Measurements from ENCODE around the gene RMI2.

The RMI2 gene

DNA sequence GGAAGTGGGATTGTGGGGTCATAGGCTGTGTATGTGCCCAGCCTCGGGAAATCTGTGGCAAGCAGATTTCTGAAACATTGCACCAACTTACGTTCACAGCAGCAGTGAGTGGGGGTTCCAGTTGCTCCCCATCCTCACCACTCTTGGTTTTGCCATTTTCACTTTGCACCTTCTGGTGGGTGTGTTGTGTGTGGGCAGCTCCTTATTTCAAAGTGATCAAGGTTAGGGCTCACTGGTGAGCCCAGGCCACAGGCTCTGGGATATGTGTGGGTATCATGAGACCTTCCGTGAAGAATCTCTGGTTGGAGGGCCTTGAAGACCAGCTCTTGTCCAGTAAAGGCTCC lies 34.7 kb upstream of the RMI2 start:
- DNase-seq = no peak

DNA sequence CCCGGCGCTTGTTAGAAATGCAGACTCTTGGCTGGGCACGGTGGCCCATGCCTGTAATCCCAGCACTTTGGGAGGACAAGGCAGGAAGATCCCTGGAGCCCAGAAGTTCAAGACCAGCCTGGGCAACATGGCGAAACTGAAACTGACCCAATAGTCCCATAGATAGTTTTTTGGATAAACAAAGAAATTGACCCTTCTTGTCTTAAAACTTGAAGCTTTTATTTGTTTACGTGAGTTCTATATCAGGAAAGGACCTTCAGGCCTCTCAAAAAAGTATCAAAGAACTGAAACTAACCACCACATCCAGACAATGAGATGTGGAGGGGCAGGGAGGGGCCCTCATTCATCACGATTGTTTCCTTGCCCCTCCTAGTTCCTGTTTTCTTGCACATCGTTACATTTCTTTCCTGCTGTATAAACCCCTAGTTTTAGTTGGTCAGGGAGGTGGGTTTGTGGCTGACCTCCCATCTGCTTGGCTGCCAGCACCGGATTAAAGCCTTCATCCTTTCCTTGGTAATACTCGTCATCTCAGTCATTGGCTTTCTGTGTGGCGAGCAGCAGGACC lies 34.2 kb upstream of the RMI2 start:
- peak; percentile 14 to 71 for DNase-seq

DNA sequence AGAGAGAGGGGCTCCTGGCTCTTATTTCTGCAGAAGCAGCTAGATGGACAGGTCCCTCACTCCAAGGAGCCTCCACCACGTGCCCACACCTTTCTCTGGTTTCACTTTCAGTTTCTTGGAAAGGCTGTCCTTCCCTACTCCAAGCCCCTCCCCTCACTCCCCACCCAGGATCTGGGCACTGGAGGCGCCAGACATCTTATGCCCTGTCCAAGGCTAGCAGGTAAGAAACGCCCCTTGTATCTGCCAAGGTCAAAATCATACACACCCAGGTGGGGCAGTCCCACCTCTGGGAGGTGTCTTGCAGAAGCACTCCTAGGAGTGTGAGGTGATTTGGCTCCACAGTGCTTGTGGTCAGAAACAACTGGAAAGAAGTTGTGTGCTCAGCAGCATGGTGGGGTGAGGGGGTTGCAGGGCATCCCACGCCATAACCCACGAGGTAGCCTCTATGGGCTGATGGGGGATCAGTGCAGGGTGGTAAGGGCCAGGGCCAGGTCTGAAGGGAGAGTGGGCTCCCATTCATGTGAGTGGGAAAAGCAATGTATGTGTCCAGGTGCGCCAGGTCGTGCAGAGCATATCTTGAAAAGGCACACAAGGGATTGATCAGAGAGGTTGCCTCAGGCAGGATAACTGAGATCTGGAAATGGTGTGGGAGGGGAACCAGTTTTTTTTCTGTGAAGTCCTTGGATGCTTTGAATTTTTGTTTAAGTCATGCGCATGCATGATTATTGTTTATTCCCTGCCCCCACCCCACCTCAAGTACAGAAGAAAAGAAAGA lies 32.4 kb upstream of the RMI2 start:
- no peak for DNase-seq

DNA sequence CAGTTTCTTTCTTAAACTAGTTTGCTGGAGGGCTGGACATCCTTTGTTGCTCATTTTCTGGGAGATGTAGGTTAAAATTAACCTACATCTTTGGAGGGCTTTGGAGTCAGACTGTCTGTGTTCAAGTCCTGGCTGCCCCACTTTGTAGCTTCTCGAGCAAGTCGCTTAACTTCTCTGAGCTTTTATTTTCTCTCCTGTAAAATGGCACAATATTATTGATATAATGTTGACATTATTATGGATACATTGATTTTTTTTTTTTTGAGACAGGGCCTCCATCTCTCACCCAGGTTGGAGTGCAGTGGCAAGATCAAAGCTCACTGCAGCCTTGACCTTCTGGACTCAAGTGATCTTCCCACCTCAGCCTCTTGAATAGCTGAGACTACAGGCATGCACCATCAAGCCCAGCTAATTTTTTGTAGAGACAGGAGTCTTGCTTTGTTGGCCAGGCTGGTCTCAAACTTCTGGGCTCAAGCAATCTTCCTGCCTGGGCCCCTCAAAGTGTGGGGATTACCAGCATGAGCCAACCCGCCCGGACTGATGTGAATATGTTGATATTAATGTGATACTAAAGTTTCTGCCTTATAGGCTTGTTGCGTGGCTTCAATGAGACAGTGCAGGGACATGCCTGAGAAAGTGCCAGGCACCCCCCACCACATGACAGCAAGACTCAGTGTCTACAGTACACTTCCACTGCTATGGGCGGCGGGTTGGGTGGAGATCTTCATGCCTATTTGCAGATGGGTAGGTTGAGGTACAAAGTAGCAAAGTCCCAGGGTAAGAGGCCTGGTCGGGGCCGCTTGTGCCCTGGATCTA lies 31.6 kb upstream of the RMI2 start:
- DNase-seq = no peak

DNA sequence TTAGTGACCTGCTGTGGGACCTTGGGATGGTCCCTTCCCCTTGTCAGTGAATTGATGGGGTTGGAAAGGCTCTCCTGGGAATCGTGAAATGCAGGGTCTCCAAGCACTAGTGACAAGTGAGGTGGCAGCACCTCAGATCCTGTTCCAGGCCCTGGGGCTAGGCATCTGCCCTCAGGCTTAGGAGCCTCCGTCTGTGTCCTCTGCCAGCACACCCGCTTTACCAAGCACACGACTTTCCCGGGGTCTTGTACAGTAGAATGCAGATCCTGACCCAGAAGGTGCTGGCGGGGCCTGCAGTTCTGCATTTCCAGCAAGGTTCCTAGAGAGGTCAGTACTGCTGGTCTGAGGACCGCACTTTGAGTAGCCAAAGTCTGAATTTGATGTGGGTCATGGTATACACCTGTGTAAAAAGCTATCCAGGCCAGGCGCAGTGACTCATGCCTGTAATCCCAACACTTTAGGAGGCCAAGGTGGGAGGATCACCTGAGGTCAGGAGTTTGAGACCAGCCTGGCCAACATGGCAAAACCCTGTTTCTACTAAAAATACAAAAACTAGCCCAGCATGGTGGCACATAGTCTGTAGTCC lies 30.9 kb upstream of the RMI2 start:
- no peak for DNase-seq

DNA sequence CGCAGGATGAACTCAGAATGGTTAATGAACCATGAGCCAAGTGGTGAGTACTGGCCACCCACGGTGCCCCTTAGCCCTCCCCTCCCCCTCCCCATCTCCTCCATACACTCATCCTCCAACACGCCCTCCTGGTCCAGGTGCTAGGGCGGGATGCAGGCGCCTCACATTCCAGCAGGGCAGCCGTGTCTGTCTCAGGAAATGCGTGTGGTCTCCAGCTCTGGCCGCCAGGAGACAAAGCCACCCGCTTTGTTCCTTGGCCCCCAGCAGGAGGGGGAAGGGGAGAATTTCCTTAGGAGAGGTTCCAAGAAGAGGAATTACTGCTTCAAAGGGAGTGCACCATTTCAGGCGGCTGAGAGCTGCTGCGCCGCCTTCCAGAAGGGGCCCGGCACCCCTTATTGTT lies 29.7 kb upstream of the RMI2 start:
- DNase-seq = no peak

DNA sequence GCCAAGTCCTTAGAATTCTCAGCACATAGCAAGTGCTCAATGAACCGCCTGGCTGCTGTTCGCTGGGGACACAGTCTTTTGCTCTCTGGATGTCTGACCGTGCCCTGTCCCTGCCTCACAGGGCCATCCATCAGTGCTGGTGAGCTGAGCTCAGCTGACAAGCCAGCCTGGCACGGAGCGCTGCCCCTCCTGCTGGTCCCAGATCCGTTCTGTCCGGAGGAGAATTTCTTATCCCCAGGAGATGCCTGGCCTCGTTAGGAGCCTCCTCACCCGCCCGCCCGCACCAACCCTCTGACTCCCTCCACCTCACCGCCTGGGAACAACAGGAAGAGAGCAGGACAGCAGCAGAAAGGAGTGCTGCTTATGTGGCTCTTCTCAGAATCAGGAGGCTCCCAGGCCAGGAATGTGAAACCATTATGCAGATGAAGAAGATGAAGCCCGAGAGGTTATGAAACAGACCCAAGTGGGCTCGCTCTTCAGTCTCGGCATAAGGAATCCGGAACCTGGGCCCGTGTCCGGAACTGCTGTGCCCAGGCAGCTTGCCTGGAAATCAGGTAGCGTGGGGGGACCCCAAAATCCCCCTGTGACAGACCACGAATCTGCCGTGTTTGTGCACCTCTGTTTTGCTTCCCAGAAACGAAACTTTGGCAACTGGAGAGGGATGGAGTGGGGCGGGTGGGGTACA lies 28.8 kb upstream of the RMI2 start:
- no peak for DNase-seq

DNA sequence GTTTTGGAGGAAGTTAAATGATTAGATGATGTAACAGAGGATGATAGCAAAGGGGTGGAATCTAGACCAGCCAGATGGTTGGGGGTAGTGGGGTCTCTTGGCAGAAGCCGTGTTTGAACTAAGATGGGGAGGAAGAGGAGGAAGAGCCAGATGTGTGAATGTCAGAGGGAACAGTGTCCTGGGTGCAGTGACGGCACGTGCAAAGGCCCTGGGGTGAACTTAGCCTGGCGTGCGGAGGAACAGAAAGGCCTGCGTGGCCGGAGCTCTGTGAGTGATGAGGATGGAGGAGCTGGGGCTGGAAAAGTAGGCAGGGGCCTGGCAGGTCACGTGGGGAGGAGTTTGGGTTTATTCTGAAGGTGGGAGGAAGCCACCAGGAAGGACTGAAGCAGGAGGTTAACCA lies 26.4 kb upstream of the RMI2 start:
- DNase-seq = no peak

DNA sequence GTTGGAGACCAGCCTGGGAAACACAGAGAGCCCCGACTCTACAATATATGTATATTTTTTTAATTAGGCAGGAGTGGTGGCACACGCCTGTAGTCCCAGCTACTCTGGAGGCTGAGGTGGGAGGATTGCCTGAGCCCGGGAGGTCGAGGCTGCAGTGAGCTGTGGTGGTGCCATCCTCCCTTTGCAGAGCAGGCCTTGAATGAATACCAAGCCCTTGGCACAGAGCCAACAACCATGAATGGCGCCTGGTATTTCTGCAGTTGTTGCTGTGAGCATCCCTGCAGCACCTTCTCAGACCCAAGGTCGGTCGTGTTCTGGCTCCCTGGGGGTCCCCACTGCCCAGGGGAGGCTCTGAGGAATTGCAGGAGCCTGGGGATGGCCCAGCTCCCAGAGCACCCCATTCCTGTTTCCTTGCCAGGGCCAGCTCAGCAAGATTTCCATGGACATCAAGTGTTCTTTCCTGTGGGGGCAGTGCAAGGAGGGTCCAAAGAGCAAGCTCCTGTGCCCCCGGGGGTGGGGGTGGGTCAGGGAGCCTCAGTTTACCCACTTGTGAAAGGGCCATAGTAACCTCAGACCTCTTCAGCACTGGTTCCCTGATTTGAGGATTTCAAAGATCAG lies 25.6 kb upstream of the RMI2 start:
- DNase-seq = no peak

DNA sequence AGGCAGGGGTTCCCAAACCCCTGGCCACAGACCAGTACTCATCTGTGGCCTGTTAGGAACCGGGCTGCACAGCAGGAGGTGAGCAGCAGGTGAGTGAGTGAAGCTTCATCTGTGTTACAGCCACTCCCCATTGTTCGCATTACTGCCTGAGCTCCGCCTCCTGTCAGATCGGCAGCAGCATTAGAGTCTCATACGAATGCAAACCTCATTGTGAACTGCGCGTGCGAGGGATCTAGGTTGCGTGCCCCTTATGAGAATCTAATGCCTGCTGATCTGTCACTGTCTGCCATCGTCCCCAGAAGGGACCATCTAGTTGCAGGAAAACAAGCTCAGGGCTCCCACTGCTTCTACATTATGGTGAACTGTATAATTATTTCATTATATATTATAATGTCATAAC lies 25.1 kb upstream of the RMI2 start:
- no peak for DNase-seq

DNA sequence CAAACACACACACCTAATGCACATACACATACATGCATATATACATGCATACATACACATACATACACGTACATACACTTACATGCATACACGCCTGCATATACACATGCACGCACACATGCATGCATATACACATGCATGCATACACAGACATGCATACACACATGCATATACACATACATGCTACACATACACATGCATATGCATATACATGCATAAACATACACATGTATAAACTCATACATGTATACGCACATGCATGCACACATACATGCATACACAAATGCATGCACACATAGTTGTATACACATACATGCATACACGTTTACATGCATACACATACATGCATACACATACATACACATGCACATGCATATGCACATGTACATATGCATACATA lies 23.6 kb upstream of the RMI2 start:
- no peak for DNase-seq

DNA sequence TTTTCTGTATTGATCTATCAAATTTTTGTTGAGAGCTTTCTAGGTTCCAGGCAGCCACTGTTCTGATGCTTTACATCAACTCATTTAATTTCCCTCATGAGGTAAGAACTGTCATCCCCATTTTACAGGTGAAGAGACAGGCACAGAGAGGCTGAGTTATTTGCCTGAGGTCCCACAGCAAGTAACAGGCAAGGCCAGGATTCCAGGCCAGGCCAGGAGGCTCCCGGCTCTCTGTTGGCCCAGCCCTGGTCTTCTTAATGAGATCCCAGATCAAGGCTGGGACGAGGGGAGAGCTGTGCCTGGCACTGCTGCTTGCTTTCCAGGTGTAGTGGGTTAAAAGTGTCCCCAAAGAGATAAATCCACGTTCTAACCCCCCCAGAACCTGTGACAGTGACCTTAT lies 22.4 kb upstream of the RMI2 start:
- no peak for DNase-seq

DNA sequence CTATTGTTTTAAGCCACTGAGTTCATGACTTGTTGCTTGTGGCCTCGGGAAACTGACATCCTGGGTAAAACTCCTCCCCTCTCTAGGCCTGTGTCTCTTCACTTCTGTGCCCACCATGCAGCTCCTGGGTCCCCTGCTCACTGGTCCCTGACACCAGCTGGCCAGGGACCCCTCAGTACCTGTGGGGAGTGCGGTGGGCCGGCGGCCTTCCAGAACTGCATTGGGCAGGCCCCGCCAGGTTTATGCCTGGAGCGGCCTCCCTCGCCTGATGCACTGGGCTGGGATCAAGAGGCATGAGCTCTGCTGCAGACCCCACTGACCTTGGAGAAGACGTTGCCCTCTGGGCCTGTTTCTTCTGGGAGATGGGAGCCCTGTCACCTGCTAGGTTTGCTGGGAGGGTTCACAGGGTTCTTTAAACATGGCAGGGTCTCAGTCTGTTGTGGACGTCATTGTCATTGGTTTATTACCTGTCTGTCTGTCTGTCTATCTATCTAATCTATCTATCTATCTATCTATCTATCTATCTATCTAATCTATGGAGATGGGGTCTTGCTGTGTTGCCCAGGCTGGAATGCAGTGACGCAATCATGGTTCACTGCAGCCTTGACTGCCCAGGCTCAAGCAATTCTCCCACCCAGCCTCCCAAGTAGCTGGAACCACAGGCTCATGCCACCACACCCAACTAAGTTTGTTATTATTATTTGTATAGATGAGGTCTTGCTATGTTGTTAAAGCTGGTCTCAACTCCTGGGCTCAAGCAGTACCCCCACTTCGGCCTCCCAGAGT lies 21.5 kb upstream of the RMI2 start:
- no peak for DNase-seq

DNA sequence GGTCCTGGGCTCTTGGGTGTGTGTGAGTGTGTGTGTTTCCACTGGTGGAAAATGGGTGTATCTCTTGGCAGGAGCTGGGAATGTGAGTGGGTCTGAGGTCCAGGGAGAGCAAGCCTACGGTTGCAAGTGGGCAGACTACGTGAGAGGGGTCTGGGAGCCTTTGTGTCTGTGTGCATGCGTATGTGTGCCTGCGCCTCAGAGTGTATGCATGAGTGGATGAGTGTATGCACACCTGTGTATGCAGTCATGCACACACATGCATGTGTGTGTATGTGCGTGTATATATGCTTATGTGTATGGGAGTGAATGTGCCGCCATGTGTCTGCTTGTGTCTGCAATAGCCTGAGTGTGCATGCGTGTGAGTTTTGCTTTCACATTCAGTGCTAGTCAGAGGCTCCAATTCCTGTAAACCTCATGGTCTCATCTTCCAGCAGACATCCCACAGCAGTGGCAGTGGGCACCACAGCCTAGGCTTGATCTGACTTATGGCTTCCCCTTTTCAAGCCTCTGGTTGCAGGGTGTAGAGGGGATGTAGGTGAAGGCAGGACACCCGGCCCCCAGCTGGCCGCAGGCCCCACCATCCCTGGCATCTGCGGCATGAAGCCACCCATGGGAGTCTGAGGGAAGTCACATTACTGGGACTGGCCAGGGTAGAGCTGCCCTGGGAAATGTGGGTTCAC lies 19.7 kb upstream of the RMI2 start:
- peak in 1 of 2 donors; percentile 61 for DNase-seq

DNA sequence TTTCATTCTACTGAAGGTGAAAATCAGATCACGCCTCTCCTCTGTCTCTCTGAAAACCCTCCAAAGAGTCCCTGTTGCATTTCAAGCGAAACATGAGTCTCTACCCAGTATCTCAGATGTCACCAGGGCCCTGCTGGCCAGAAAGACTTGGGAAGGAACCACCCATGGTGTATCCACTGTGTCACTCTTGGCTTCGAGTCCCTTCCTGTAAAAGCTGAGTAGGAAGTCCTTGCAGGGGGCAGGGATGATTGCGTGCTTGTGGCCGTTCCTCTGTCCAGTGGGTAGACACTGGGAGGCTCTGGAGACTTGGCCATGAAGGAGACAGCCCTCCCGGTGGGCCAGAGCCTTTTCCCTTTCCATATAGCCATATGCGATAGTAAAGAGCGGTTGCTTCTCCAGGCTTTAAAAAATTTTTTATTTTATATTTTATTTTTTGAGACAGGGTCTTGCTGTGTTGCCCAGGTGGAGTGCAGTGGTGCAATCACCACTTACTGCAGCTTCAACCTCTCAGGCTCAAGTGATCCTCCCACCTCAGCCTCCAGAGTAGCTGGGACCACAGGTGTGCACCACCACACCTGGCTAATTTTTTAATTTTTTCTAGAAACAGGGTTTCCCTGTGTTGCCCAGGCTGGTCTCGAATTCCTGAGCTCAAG lies 19.0 kb upstream of the RMI2 start:
- no peak for DNase-seq

DNA sequence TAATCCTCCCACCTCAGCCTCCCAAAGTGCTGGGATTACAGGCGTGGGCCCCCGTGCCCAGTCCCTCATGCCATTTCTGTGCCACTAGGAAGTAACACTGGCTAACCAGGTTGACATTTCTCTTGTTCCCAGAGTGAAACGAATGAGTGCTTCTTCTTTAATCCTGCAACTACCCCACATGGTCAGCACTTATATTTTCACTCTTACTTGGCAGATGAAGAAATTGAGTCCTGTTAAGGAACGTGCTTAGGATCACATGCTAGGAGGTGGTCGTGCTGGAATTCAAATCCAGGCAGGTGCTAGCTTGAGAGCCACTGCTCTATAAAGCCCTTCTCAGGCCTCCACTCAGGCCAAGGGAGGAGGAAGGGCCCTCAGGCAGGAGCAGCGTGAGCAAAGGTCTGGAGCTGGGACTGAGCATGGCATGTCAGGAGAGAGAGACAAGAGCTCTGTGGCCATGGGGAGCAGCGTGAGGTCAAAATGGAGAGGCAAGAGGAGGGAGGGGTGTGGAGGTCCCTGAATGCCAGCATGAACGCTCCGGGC lies 18.5 kb upstream of the RMI2 start:
- no peak for DNase-seq

DNA sequence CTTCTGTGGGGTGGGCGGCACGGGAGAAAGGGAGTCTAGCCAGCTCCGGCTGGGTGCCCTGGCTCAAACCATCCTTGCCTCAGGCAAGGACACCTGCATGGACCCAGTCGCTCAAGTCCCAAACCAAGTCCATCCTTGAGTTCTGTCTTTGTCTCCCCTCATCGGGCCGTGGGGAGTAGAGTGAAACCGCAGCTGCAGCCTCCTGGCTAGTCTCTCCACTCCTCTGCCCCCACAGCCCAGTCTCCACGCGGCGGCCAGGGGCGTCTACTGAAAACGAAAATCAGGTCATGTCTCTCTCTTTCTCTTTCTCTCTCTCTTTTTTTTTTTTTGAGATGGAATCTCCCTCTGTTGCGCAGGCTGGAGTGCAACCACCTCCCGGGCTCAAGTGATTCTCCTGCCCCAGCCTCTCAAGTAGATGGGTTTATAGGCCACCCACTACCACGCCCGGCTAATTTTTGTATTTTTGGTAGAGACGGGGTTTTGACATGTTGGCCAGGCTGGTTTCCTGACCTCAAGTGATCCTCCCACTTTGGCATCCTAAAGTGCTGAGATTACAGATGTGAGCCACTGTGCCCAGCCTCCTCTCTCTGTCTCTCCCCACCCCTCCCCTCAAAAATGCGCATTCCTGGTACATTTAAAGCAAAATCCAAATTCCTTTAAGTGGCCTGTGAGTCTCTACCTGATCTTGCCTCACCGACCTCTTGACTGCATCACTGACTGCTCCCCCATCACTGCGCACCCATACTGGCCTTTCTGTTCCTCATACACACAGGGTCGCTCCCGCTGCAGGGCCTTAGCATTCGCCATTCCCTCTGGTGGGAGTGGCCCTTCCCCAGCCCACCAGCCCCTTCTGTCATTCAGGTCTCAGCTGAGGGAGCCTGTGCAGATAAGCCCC lies 17.7 kb upstream of the RMI2 start:
- DNase-seq = no peak

DNA sequence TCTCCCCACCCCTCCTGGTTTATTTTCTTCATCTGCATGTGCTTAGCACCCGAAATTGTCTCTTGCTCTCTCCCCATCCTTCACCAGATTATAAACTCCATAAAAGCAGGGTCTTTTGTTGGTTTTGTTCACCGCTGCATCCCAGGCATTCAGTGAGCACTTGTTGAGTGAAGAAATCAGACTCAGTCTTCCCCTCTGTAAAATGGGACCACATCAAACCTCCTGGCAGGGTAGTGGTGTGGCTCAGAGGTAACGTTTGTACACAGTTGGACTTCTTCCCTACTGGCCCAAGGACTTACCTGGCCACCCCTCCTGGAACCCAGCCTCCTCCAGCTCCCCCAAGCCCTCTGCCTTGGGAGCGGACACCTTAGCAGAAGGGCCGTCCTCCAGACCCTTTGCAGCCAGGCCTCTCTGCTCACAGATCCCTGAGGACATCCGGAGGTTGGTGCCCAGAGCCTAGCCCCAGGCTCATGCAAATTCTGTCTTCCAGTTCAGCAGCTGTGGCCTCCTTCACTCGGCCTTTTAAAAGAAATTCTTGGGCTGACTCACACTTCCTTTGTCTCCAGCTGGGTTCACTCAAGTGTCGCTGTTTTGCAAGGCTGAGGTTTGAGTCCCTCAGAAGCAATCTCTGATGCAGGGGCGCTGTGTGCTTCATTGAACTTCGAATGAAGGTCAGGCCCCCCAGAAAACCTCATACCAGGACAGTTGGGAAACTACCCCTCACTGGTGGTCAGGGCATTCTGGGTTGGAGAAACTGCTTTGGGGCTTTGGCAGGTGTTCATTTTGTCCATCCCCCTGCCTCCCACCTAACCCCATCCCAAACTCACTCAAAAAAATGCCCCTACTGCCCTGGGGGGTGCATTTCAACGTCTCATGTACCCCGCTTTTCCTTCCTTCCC lies 16.8 kb upstream of the RMI2 start:
- peak; percentile 14 to 86 for DNase-seq
